HepG2 (cell line): ENCODE measurements around the gene MN1. TPM values are rescaled to one million over a fixed set of nuclear protein-coding genes. Genes with fewer than 3 reads are reported as not detected.

ENCODE experiments used
- ATAC-seq: fragments of 200-7000 bp; cut with Tn5 transposase; 3 replicates; pipeline ENCODE4 v1.9.1; 2020; ENCODE audit warnings: mild to moderate bottlenecking, moderate library complexity
- BruUV-seq: library from RNA; stranded (reverse); fragments of 400-500 nt; replicated peaks from 2 replicates; lab custom pipeline; 2021; lab: Mats Ljungman, UMichigan
- CTCF ChIA-PET: fragments of 300-600 bp; formaldehyde crosslinking; extraction: SDS; loops from one replicate; lab custom pipeline; 2021; ENCODE audit warnings: low total read pairs, inconsistent platforms, low intra/inter-chr PET ratio; lab: Yijun Ruan, JAX
- POLR2A ChIA-PET: fragments of 350-600 bp; sonication (Branson Sonifier 250); formaldehyde crosslinking; loops from one replicate; lab custom pipeline; 2020; ENCODE audit warnings: antibody characterized with exemption, inconsistent platforms; lab: Yijun Ruan, JAX
- DNase-seq: peaks from one replicate; pipeline ENCODE4 v3.0.0-alpha.2; 2015; ENCODE audit warnings: low spot score
- FAIRE-seq: peaks from 3 replicates; lab custom pipeline; 2011; peaks lifted over from hg19 to GRCh38; lab: Jason Lieb, UNC
- H2AFZ ChIP-seq: one replicate; pipeline ENCODE4 v1.6.1; 2011; ENCODE audit warnings: low read length, inconsistent platforms
- H3K27ac ChIP-seq: fragments of 300-600 bp; 3 replicates; pipeline ENCODE4 v1.8.0; 2011; ENCODE audit warnings: mixed run types, mild to moderate bottlenecking, mixed read lengths, low read length, inconsistent platforms; ENCODE audit not compliant: insufficient read depth; ENCODE audit errors: extremely low read length
- H3K27me3 ChIP-seq, 2 experiments: fragments of 200-600 bp in 1 of 2; 2 replicates in 1 of 2; 3 replicates in 1 of 2; pipeline versions ENCODE4 v1.6.0 to v1.8.0; 2011; ENCODE audit warnings: low read length in 2 of 2, mild to moderate bottlenecking in 2 of 2, moderate library complexity in 2 of 2, inconsistent platforms in 1 of 2; ENCODE audit not compliant: insufficient read depth in 2 of 2, control insufficient read depth in 1 of 2
- H3K36me3 ChIP-seq, 2 experiments: fragments of 200-600 bp in 1 of 2; replicated peaks in 1 of 2; 2 replicates in 1 of 2; 3 replicates in 1 of 2; pipeline versions ENCODE4 v1.5.1 to v1.8.0; 2011; ENCODE audit warnings: low read length in 2 of 2, inconsistent platforms in 1 of 2; ENCODE audit not compliant: insufficient read depth in 2 of 2, control insufficient read depth in 1 of 2
- H3K4me1 ChIP-seq: 2 replicates; pipeline ENCODE4 v1.5.1; 2012; ENCODE audit warnings: low read length, inconsistent platforms; ENCODE audit not compliant: insufficient read depth
- H3K4me2 ChIP-seq: 2 replicates; pipeline ENCODE4 v1.6.0; 2011; ENCODE audit warnings: low read depth, low read length, inconsistent platforms
- H3K4me3 ChIP-seq, 3 experiments: fragments of 200-600 bp in 1 of 3; sonication (generic), shearing (Covaris generic) in 1 of 3; replicated peaks in 1 of 3; 2 replicates each; pipeline ENCODE4 v1.5.1; 2011 to 2016; ENCODE audit warnings: low read length in 3 of 3, inconsistent platforms in 2 of 3, low read depth in 2 of 3, mild to moderate bottlenecking in 2 of 3, control low read depth in 1 of 3, mixed read lengths in 1 of 3; ENCODE audit not compliant: insufficient read depth in 1 of 3
- H3K79me2 ChIP-seq: one replicate; pipeline ENCODE4 v1.6.1; 2011; ENCODE audit warnings: low read length, inconsistent platforms; ENCODE audit not compliant: insufficient read depth
- H3K9ac ChIP-seq: 2 replicates; pipeline ENCODE4 v1.6.0; 2011; ENCODE audit warnings: mild to moderate bottlenecking, low read depth, low read length, inconsistent platforms; ENCODE audit not compliant: insufficient read depth
- H3K9me3 ChIP-seq: 2 replicates; pipeline ENCODE4 v1.5.1; 2012; ENCODE audit warnings: mild to moderate bottlenecking, low read length
- H4K20me1 ChIP-seq: 2 replicates; pipeline ENCODE4 v1.6.0; 2011; ENCODE audit warnings: inconsistent platforms, mild to moderate bottlenecking, low read length, moderate library complexity; ENCODE audit not compliant: insufficient read depth
- FOSL1 ChIP-seq: sonication (generic); formaldehyde crosslinking; IDR thresholded peaks from 2 replicates; pipeline ENCODE4 v1.9.0; 2021; ENCODE audit warnings: missing genetic modification reagents, borderline replicate concordance
- HMGA1 ChIP-seq: sonication (generic); formaldehyde crosslinking; conservative IDR thresholded peaks from 2 replicates; pipeline ENCODE4 v1.4.0; 2020; ENCODE audit warnings: missing genetic modification reagents
- HNRNPK ChIP-seq: fragments of 200-400 bp; formaldehyde crosslinking; IDR thresholded peaks from 2 replicates; pipeline ENCODE4 v1.6.1; 2018; ENCODE audit warnings: low read length, low read depth, moderate library complexity, mild to moderate bottlenecking; ENCODE audit not compliant: poor library complexity, severe bottlenecking
- RBFOX2 ChIP-seq: fragments of 200-400 bp; formaldehyde crosslinking; IDR thresholded peaks from 2 replicates; pipeline ENCODE4 v1.6.1; 2017; ENCODE audit warnings: low read depth, mild to moderate bottlenecking, low read length
- RNF2 ChIP-seq: fragments of 450-650 bp; conservative IDR thresholded peaks from 2 replicates; pipeline ENCODE4 v1.6.1; 2016; ENCODE audit warnings: low read depth
- SIN3B ChIP-seq: fragments of 150-350 bp; IDR thresholded peaks from 2 replicates; pipeline ENCODE4 v1.6.1; 2014; ENCODE audit warnings: low read length
- ZBTB37 ChIP-seq: sonication (generic); formaldehyde crosslinking; IDR thresholded peaks from 2 replicates; pipeline ENCODE4 v1.4.0; 2020; ENCODE audit warnings: mild to moderate bottlenecking, missing genetic modification reagents
- ZFP36L1 ChIP-seq: sonication (generic); formaldehyde crosslinking; IDR thresholded peaks from 2 replicates; pipeline ENCODE4 v1.8.0; 2022; ENCODE audit warnings: mild to moderate bottlenecking, missing genetic modification reagents, moderate library complexity
- WGBS: methylation state at CpG from one replicate; pipeline ENCODE4 v1.1.6; 2017; ENCODE audit warnings: low lambda C conversion rate; 5-methylcytosine and 5-hydroxymethylcytosine counted together
- in situ Hi-C: cut with HindIII; loops from 2 replicates; pipeline ENCODE4 v1.10.0; 2017; ENCODE audit warnings: low pct_unique_long_range_greater_than_20kb; ENCODE audit not compliant: extremely low pct_ligation_motif_present
- intact Hi-C: fragments of 100-400 bp; cut with micrococcal nuclease; formaldehyde crosslinking; loops from one replicate; pipeline ENCODE4 v1.10.0; 2022; ENCODE audit not compliant: unreplicated experiment
- polyA plus RNA-seq, 8 experiments: library from polyadenylated mRNA; depleted of rRNA in 3 of 8; stranded (reverse) in 7 of 8; unstranded in 1 of 8; fragments of >200 nt; fragmentation: Illumina TruSeq in 4 of 8; extraction: Trizol in 4 of 8; gene quantifications; 2 replicates each; pipeline versions ENCODE4 v1.2.1 to v1.2.3, GENCODE V29; 2011 to 2016; ENCODE audit warnings: low read depth in 4 of 8, missing spikeins in 1 of 8, mixed read lengths in 1 of 8; ENCODE audit not compliant: insufficient read depth in 1 of 8
- total RNA-seq, 5 experiments: library from RNA; depleted of rRNA; stranded (reverse); fragments of >200 nt; fragmentation: Illumina TruSeq; extraction: Trizol; gene quantifications; 2 replicates each; pipeline ENCODE4 v1.2.3, GENCODE V29; 2016; ENCODE audit warnings: low read depth in 1 of 5
- TF ChIP-seq, protein P1 (sequence below): sonication (generic); formaldehyde crosslinking; conservative IDR thresholded peaks from 2 replicates; pipeline ENCODE4 v1.4.0; 2020; ENCODE audit warnings: missing genetic modification reagents
- TF ChIP-seq, protein P2 (sequence below): sonication (generic); formaldehyde crosslinking; IDR thresholded peaks from 2 replicates; pipeline ENCODE4 v1.5.0; 2020; ENCODE audit warnings: missing genetic modification reagents, mild to moderate bottlenecking, borderline replicate concordance

The MN1 gene
- total and polyA plus RNA-seq, 2 of the 13 experiments (the other 11 are each of a cell fraction or from before 2014, with no cell fraction given), result 0.01 TPM; not detected in 1

DNA sequence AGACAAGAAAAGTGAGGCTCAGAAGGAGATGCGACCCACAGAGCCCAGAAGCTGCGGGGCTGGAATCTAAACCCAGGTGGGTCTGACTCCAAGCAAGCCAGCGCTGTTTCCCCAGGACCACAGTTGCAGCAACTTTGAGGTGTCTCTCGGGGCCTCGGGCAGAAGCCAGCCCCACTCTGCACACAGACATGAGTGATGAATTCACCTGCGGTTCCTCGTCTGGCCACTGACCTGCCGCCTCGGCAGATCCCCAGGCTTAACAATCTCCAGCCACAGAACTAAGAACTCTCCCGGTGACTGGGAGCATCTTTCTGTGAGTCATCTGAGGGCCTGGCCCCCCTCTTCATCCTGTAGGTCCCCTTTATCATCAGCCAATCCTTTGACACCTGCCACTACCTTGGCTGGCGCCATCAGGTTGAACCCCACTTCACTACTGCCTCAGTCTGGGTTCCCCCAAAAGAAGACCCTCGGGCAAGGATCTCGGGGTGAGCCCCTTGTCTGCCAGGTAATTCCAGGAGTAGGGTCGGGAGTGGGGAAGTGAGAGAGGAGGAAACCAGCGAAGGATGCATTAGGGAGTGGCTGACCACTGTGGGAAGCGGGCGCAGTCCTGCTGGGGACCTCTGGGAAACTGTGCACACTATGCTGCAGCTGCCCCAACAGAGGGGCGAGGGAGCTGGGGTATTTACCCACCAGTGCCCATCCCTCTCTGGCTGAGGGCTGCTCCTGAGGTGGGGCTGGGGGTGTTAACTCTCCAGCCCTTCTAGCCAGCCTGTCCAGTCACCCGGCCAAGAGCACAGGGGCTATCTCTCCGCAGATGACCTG, 33.0 kb upstream of the MN1 start:
- no TSS peak for BruUV-seq
- intact Hi-C loops, result no loop called here

More for the DNA sequence above, 33.0 kb upstream of the MN1 start:
- WGBS, result 86% methylated on average over 13 of the region's 20 CpGs
- Histone ChIP-seq H3K4me2 (no peak overlapping the region), H3K4me1 (no peaks in the 10 kb centered on the region), H3K27ac (no peak overlapping the region), H3K27me3 (no peaks in the 10 kb centered on the region), H3K9me3 (no peaks in the 10 kb centered on the region), H4K20me1 (0 out of 2 replicates have a peak, but pooled peaks cover 2% of the 10 kb centered on the region), H2AFZ (no peak overlapping the region), H3K9ac (no peak overlapping the region), H3K4me3 (no peak overlapping the region), H3K79me2 (no peaks in the 10 kb centered on the region), H3K36me3 (no peaks in the 10 kb centered on the region)
- ChIA-PET POLR2A (no interaction called here), CTCF (no interaction called here)
- ATAC-seq (peak; percentile 43; the same call in 2 of the 3 replicates), FAIRE-seq (no peak), DNase-seq (no peak)
- TF ChIP-seq, protein P1, sequence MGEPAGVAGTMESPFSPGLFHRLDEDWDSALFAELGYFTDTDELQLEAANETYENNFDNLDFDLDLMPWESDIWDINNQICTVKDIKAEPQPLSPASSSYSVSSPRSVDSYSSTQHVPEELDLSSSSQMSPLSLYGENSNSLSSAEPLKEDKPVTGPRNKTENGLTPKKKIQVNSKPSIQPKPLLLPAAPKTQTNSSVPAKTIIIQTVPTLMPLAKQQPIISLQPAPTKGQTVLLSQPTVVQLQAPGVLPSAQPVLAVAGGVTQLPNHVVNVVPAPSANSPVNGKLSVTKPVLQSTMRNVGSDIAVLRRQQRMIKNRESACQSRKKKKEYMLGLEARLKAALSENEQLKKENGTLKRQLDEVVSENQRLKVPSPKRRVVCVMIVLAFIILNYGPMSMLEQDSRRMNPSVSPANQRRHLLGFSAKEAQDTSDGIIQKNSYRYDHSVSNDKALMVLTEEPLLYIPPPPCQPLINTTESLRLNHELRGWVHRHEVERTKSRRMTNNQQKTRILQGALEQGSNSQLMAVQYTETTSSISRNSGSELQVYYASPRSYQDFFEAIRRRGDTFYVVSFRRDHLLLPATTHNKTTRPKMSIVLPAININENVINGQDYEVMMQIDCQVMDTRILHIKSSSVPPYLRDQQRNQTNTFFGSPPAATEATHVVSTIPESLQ (CRISPR knock-in tag), result no peak
- TF ChIP-seq ZFP36L1 (CRISPR knock-in tag) (no peak), RBFOX2 (no peak), HNRNPK (no peak), SIN3B (no peak), ZBTB37 (CRISPR knock-in tag) (no peak), RNF2 (no peak), HMGA1 (CRISPR knock-in tag) (no peak), FOSL1 (CRISPR knock-in tag) (no peak)
- TF ChIP-seq, protein P2, sequence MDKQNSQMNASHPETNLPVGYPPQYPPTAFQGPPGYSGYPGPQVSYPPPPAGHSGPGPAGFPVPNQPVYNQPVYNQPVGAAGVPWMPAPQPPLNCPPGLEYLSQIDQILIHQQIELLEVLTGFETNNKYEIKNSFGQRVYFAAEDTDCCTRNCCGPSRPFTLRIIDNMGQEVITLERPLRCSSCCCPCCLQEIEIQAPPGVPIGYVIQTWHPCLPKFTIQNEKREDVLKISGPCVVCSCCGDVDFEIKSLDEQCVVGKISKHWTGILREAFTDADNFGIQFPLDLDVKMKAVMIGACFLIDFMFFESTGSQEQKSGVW, result no peak
- in situ Hi-C loops, result no loop called here
